Body of pancreas (tissue), 4 donors: ENCODE measurements around the gene CANT1.

Experiments used
- POLR2A ChIP-seq, 3 donors: fragments of 450-650 bp; IDR thresholded peaks; one replicate each; pipeline ENCODE4 v1.6.1; 2016; ENCODE audit warnings: antibody characterized with exemption in 3 of 3, mild to moderate bottlenecking in 2 of 3
- TF ChIP-seq, protein P1 (sequence below), 7 experiments: fragments of 450-650 bp in 4 of 7; fragments of 200-600 bp in 3 of 7; sonication (generic) in 3 of 7; IDR thresholded peaks; one replicate each; pipeline ENCODE4 v1.5.1; 2016 to 2019; ENCODE audit warnings: antibody characterized with exemption in 7 of 7

DNA sequence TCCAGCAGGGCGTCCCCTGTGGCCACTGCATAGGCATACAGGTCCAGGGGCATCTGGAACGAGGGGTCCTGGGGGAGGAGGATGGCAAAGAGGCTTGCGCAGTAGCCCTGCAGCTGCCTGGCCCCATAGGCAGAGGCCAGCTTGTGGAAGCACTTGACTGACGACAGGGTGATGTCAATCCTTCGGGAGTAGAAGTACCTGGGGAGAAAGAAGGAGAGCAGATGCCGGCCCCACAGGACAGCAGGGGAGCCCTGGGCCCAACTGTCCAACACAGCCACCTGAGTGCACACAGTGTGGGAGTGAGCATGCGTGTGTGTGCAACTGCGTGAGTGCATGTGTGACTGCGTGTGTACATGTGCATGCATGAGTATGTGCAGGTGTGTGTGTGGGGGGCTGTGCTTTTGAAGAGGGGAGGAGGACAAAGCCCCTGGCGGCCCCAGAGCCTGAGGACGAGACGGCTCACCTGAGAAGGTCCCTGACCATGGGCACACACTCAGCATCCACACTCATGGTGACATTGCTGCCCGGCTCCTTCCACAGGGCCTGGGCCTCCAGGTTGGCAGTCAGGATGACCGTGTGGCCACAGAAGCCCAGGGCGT, 37.0 kb downstream of the CANT1 start:
- no peak for TF ChIP-seq POLR2A (IDR thresholded peaks at IDR 0.05)
- TF ChIP-seq, protein P1, sequence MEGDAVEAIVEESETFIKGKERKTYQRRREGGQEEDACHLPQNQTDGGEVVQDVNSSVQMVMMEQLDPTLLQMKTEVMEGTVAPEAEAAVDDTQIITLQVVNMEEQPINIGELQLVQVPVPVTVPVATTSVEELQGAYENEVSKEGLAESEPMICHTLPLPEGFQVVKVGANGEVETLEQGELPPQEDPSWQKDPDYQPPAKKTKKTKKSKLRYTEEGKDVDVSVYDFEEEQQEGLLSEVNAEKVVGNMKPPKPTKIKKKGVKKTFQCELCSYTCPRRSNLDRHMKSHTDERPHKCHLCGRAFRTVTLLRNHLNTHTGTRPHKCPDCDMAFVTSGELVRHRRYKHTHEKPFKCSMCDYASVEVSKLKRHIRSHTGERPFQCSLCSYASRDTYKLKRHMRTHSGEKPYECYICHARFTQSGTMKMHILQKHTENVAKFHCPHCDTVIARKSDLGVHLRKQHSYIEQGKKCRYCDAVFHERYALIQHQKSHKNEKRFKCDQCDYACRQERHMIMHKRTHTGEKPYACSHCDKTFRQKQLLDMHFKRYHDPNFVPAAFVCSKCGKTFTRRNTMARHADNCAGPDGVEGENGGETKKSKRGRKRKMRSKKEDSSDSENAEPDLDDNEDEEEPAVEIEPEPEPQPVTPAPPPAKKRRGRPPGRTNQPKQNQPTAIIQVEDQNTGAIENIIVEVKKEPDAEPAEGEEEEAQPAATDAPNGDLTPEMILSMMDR (IDR thresholded peaks at IDR 0.05) = no peak
